Amniotic stem cell (primary cell): ENCODE measurements around the gene GLS.

Source experiments
- DNase-seq: peaks from one replicate; lab custom pipeline; 2025; lab: John Stamatoyannopoulos, UW

Gene GLS

DNA sequence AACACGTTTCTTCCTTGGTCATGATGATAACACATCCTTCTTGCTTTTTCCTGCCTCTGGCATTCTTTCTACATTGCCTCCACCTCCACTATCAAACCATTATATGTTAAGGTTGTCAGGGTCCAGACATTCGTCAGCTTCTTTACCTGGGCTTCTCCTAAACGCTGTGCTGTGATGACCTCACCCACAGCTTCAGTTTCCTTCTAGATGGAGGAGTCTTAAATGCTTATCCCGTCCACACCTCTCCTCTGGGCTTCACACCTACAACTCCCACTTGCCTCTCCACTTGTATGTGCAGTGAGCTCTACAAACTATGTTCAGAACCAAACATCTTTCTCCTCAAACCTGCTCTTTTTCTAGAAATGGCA is 134.0 kb downstream of the GLS start:
- DNase-seq = no peak
